ENCODE results near the gene TACC2.
A peak's percentile ranks its signal among the peaks of the same experiment; 100 is the strongest.
"Not testable (repeated sequence)": the region's sequence is repeated elsewhere in the genome, so short reads cannot be mapped to it uniquely, and the experiment has no call there.

The TACC2 gene, protein sequence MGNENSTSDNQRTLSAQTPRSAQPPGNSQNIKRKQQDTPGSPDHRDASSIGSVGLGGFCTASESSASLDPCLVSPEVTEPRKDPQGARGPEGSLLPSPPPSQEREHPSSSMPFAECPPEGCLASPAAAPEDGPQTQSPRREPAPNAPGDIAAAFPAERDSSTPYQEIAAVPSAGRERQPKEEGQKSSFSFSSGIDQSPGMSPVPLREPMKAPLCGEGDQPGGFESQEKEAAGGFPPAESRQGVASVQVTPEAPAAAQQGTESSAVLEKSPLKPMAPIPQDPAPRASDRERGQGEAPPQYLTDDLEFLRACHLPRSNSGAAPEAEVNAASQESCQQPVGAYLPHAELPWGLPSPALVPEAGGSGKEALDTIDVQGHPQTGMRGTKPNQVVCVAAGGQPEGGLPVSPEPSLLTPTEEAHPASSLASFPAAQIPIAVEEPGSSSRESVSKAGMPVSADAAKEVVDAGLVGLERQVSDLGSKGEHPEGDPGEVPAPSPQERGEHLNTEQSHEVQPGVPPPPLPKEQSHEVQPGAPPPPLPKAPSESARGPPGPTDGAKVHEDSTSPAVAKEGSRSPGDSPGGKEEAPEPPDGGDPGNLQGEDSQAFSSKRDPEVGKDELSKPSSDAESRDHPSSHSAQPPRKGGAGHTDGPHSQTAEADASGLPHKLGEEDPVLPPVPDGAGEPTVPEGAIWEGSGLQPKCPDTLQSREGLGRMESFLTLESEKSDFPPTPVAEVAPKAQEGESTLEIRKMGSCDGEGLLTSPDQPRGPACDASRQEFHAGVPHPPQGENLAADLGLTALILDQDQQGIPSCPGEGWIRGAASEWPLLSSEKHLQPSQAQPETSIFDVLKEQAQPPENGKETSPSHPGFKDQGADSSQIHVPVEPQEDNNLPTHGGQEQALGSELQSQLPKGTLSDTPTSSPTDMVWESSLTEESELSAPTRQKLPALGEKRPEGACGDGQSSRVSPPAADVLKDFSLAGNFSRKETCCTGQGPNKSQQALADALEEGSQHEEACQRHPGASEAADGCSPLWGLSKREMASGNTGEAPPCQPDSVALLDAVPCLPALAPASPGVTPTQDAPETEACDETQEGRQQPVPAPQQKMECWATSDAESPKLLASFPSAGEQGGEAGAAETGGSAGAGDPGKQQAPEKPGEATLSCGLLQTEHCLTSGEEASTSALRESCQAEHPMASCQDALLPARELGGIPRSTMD (N-terminal part only)

DNA sequence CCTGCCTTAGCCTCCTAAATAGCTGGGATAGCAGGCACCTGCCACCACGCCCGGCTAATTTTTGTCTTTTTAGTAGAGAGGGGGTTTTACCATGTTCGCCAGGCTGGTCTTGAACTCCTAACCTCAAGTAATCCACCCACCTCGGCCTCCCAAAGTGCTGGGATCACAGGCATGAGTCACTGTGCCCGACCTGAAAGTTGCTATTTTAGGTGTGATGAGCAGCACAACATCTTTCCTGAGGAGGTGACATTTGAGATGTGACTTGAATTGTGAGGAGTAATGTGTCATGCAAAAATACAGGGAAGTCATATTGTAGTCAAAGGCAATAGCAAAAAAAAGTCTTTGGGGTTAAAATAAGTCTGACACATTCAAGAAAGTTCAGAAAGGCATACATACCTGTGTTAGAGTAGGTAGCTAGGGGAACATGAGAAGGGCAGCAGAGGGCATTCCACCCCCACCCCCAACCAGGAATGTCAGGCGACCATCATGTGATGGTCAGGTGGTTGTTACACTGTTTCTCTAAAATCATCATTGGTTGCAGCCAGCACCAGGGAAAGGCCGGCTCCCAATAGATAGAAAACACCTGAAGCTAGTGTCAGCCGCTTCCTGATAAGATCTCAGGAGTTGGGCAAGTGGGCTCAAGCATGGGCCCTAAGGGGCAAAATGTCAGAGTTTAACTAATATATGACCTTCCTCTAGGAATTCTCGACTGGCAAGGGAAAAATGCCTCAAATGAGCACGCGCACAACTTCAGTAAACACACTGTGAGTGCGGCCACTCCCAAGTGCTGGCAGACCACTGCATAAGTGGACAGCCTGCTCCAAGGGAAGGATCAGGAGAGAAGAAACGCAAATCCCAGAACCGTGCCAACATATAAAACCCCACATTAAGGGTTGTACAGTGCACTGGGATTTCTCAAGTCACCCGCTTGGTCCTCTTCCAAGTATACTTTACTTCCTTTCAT, at the start of gene TACC2:
Gene TACC2 (plus strand): TSS at position 803 of the 964 bp plus-strand sequence. CDS start 32,819 bp downstream, outside the sequence.
- Mint-ChIP-seq H3K27ac (peak within 1 kb of the TSS; percentile 1), H3K4me1 (ENCODE audit: low read depth) (peaks cover 10% of the 10 kb centered on the region)

DNA sequence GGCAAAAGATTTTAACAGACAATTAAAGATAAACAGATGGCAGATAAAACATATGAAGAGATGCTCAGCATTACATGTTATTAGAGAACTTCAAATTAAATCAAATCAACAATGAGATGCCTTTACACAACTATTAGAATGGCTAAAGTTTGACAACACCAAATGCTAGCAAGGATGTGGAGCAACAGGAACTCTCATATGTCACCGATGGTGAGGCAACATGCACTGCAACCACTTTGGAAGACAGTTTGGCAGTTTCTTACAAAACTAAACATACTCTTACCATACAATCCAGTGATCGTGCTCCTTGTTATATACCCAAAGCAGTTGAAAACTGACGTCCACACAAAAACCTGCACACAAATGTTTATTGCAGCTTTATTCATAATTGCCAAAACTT, 47.4 kb upstream of the TACC2 start:
- H3K36me3 Mint-ChIP-seq (ENCODE audit: low read depth) = no peaks in the 10 kb centered on the region
- H3K4me3 Mint-ChIP-seq = no peak overlapping the region
- H3K4me1 Mint-ChIP-seq (ENCODE audit: low read depth) = no peaks in the 10 kb centered on the region
- peaks cover 24% of the 10 kb centered on the region for H3K27me3 Mint-ChIP-seq
- H3K9me3 Mint-ChIP-seq = no peaks in the 10 kb centered on the region
- H3K27ac Mint-ChIP-seq = no peak overlapping the region

More for the DNA sequence above, at the start of gene TACC2:
- H3K4me3 Mint-ChIP-seq = no peak within 1 kb of the TSS
- peaks cover 35% of the 10 kb centered on the region for H3K27me3 Mint-ChIP-seq
- H3K9me3 Mint-ChIP-seq = peaks cover 17% of the 10 kb centered on the region
- H3K36me3 Mint-ChIP-seq (ENCODE audit: low read depth) = no peaks in the 10 kb centered on the region

DNA sequence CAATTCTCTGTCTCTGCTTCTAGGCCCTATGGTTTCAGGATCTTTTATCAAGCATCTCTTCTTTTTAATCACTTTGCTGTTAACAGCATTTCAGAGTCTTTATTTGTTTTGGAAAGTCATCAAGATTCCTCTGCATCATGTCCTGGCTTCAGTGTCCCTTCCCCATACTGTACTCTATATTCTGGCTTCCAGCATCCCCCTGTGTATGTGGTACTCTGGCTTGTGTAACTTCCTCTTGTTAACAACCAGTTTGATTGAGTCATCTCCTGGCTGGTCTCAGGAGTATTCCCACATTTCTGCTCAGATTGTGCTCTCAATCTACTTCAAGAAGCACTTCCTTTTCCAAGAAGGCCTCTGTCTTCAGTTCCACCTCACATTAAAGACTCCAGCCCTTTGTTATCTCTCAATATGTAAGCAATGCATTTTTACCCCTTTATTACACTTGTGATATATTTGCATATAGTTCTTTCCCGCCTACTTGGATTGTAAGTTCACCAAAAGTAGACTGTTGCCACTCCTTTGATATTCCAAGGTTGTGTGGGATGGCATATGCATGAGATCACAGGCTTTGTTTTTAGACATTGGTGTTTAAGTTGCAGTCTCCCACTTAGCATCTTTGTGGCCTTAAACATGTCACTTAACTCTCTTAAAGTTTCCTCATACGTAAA, 46.1 kb upstream of the TACC2 start:
- Mint-ChIP-seq H3K4me1 (ENCODE audit: low read depth) (no peaks in the 10 kb centered on the region), H3K4me3 (no peak overlapping the region), H3K9me3 (no peaks in the 10 kb centered on the region), H3K27ac (no peak overlapping the region), H3K36me3 (ENCODE audit: low read depth) (no peaks in the 10 kb centered on the region), H3K27me3 (peaks cover 24% of the 10 kb centered on the region)

DNA sequence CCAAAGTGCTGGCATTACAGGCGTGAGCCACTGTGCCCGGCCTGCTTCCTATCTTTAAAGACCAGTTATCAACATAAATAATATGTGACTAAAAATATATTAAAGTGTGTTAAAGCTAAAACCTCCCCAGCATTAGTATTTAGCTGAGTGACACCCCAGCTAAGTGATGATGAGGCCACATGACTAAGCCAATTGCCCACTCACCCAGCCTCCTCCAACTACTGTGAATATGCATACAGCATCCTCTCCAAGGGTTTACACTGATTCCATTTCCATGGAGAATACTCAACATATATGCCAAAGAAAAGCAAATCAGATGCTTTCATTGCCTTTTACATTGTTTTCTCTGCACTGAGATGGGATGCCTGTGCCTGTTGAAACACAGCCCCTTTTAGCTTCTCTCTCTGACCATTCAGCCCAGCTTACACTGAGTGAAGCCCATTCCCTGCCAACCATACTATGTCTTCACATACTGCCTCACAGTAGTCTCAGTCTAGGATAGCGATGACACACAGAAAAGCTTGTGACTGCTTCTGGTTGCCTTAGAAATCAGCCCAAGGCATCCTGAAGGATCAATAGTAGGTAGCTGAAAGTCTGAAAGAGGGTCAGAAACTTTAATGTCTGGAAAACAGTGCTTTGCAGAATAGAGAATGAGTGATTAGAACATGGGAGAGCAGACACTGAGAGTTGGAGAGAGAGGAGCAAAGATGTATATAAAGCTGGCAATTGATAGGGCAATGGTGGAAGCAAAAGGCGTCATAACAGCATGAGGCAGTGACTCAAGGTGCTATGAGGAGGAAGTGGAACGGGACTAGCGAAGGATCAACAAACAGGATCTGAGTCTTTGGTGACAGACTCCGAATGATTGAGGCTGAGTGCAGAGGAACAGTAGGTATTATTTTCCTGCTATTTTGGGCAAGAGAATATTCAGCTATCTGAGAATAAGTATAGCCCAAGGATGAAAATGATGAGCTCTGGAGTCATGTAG, 41.3 kb upstream of the TACC2 start:
- no peak overlapping the region for H3K4me3 Mint-ChIP-seq
- H3K27me3 Mint-ChIP-seq = no peaks in the 10 kb centered on the region
- H3K27ac Mint-ChIP-seq = no peak overlapping the region
- no peaks in the 10 kb centered on the region for H3K4me1 Mint-ChIP-seq (ENCODE audit: low read depth)
- H3K9me3 Mint-ChIP-seq = no peaks in the 10 kb centered on the region
- H3K36me3 Mint-ChIP-seq (ENCODE audit: low read depth) = peaks cover 10% of the 10 kb centered on the region

DNA sequence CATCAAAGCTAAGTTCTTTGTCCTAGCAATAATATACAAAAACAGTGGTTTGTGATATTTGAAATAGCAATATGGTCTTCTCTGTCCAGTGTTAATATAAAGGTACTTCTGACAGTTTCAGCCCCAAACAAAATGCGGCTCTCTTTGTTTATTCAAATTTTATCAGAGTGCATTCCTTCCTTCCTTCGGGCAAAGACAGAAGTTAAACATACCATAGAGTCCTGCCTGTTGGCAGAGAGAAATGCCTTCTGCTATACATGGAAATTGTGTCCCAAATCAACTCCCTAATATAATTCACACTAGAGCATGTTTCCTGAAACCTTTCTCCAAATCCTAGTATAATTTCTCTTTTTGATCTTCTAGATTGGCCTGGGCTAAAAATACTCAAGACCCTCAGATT, 39.9 kb upstream of the TACC2 start:
- no peaks in the 10 kb centered on the region for H3K27me3 Mint-ChIP-seq
- H3K27ac Mint-ChIP-seq = no peak overlapping the region
- no peaks in the 10 kb centered on the region for H3K9me3 Mint-ChIP-seq
- no peak overlapping the region for H3K4me3 Mint-ChIP-seq
- H3K4me1 Mint-ChIP-seq (ENCODE audit: low read depth) = no peaks in the 10 kb centered on the region
- H3K36me3 Mint-ChIP-seq (ENCODE audit: low read depth) = peaks cover 20% of the 10 kb centered on the region

DNA sequence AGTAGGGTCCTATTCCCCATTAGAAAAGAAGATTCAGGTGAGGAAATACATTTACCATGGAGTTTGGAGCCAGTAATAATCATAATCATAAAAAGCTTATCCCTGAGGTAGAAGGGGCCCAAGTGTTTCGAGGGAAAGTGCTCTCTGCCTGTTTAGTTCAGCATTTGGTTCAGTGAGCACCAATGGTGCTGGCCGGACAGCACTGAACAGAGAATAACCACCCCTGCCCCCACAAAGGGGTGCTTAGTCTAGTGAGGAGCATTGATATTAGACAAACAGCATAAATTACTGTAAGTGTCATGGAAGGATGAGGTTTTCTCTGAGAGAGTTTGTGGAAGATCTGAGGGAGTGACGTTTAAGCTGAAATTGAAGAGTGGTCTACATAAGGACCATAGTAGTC, 39.5 kb upstream of the TACC2 start:
- Mint-ChIP-seq H3K36me3 (ENCODE audit: low read depth) (peaks cover 20% of the 10 kb centered on the region), H3K4me3 (no peak overlapping the region), H3K9me3 (no peaks in the 10 kb centered on the region), H3K27ac (no peak overlapping the region), H3K27me3 (no peaks in the 10 kb centered on the region), H3K4me1 (ENCODE audit: low read depth) (no peaks in the 10 kb centered on the region)

DNA sequence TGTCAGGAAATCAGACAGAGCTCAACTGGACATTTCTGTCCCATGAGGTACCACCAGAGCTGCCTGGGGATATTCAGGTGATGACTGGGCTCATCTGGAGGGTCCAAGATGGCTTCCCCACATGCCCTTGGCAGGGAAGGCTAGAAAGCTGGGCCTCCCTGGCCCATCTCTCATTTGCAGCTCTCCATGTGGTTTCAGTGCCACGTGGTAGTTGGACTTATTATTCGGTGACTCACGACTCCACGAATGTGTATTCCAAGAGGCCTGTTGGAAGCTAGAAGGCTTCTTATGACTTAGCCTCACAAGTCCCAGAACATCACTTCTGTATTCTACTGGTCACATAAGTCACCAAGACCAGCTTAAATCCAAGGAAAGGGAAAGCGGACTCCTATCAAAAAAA, 36.7 kb upstream of the TACC2 start:
- Mint-ChIP-seq H3K27me3 (no peaks in the 10 kb centered on the region), H3K9me3 (no peaks in the 10 kb centered on the region), H3K4me3 (no peak overlapping the region), H3K36me3 (ENCODE audit: low read depth) (peaks cover 41% of the 10 kb centered on the region), H3K27ac (no peak overlapping the region), H3K4me1 (ENCODE audit: low read depth) (peaks cover 15% of the 10 kb centered on the region)

DNA sequence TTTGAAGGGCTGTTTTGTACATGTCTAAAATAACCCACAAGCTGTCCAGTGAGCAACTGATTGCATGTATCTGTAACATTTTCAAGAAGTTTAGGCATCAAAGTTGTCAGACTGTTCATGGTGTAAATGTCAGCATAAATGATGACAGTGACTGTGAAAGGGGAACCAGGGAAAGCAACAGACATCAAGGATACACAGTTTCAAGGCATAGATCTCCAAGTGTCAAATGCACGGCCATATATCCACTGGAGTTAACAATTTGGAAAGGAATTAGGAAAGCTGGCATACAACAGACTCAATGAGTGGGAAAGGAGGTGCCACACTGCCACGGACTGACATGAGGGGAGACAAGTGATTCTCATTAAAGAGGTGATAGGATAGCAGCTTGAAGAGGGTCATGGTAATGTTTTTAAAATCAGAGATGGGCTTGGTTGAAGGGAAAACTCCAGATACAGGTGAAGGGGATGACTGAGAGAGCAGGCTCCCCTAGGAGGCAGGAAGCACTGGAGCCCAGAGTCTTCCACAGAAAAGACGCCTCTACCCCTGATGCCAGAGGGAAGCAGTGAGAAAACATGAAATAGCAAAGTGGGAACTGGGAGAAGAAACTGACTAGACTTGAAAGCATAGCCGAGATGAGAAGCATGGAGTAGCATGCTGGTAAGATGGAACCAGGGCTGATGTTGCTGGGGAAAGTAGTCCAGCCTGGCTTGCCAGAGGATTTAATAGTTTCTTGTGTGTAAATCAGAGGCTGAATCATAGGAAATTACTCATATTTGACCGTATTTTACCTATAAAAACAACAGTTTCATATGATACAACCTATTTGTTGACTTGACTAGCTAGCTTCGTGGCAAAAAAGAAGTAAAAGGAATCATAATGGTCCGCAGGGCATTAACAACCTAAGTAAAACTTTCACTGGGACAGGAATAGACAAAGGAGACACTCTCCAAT, 32.6 kb upstream of the TACC2 start:
- Mint-ChIP-seq H3K4me1 (ENCODE audit: low read depth) (peaks cover 35% of the 10 kb centered on the region), H3K9me3 (no peaks in the 10 kb centered on the region), H3K4me3 (no peak overlapping the region), H3K27me3 (no peaks in the 10 kb centered on the region), H3K27ac (peak overlapping the region; percentile 67), H3K36me3 (ENCODE audit: low read depth) (peaks cover 63% of the 10 kb centered on the region)

DNA sequence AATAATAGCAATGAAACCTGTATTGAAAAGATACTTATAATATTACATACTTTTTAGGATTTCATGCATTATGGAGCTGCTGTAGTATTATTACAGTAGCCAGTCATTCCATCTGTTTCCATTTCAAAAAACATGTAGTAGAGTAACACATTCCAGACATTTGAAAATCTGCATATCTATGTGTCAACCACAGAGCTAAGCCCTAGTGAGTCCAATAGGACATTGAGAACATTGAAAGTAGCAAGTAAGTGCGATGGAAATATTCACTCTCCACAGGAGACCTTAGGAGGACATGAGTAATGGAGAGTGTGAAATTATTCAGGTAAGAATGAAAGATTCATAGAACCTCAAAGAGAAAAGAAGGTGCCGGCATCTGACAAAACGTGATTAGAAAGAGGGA, 29.3 kb upstream of the TACC2 start:
- Mint-ChIP-seq H3K27ac (peak overlapping the region; percentile 21), H3K4me3 (no peak overlapping the region), H3K27me3 (no peaks in the 10 kb centered on the region), H3K9me3 (no peaks in the 10 kb centered on the region), H3K4me1 (ENCODE audit: low read depth) (peaks cover 35% of the 10 kb centered on the region), H3K36me3 (ENCODE audit: low read depth) (peaks cover 66% of the 10 kb centered on the region)

DNA sequence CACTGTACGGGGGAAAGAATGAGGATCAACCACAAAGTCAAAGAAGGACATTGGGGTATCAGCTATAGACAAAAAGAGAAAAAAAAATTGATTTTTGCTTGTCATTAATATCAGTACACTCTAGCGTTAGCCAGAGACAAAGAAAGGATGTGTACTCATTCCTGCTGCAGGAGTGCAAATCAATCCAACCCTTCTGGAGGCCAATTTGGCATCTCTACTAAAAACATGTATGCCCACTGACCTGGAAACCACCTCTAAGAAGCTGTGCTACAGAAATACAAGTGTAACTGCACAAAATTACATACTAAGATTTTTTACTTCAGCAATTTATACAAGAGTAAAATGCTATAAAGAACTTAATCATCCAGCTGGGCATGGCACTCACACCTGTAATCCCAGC, 27.5 kb upstream of the TACC2 start:
- H3K36me3 Mint-ChIP-seq (ENCODE audit: low read depth) = peaks cover 67% of the 10 kb centered on the region
- no peak overlapping the region for H3K4me3 Mint-ChIP-seq
- no peak overlapping the region for H3K27ac Mint-ChIP-seq
- H3K27me3 Mint-ChIP-seq = no peaks in the 10 kb centered on the region
- H3K9me3 Mint-ChIP-seq = no peaks in the 10 kb centered on the region
- H3K4me1 Mint-ChIP-seq (ENCODE audit: low read depth) = peaks cover 25% of the 10 kb centered on the region

DNA sequence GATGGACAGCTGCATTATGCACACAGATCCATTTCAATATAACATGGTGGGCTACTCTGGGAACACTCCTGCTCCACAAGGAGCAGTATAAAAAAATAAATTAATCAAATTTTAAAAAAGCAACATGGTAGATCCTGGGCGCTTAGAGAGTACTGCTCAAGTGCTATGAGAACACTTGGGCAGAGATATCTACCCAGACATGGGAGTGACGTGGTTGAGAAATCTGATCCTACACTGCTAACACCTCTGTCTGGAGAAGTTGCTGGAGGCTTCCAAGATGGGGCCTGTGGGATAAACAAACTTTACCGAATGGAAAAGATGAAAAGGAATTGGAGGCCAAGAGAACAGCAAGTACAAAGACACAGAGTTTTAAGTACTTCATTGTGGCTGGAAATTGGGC, 23.0 kb upstream of the TACC2 start:
- Mint-ChIP-seq H3K36me3 (ENCODE audit: low read depth) (peaks cover 51% of the 10 kb centered on the region), H3K9me3 (no peaks in the 10 kb centered on the region), H3K4me1 (ENCODE audit: low read depth) (no peaks in the 10 kb centered on the region), H3K4me3 (no peak overlapping the region), H3K27ac (no peak overlapping the region), H3K27me3 (no peaks in the 10 kb centered on the region)

DNA sequence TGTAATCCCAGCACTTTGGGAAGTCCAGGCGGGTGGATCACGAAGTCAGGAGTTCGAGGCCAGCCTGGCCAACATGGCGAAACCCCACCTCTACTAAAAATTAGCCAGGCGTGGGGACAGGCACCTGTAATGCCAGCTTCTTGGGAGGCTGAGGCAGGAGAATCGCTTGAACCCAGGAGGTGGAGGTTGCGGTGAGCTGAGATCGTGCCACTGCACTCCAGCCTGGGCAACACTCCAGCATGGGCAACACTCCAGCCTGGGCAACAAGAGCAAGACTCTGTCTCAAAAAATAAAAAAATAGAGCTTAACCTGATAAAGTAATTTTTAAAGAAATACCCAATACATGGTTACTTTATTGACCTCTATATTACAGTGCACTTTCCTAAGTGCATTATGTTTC, 19.9 kb upstream of the TACC2 start:
- Mint-ChIP-seq H3K36me3 (ENCODE audit: low read depth) (peaks cover 49% of the 10 kb centered on the region), H3K4me1 (ENCODE audit: low read depth) (peaks cover 15% of the 10 kb centered on the region)
- H3K27me3 Mint-ChIP-seq, H3K9me3 Mint-ChIP-seq, H3K27ac Mint-ChIP-seq, H3K4me3 Mint-ChIP-seq: not testable (repeated sequence)
